AG09309 (cell line): ENCODE measurements around the gene DPYSL3.

Experiments
- DNase-seq: peaks from one replicate; pipeline ENCODE4 v3.0.0-alpha.2; 2010; ENCODE audit warnings: low read depth
- H3K4me3 ChIP-seq: 2 replicates; pipeline ENCODE4 v1.5.1; 2011; ENCODE audit warnings: mild to moderate bottlenecking, low read depth, low read length, moderate library complexity; ENCODE audit not compliant: control insufficient read depth
- CTCF ChIP-seq: IDR thresholded peaks from 2 replicates; pipeline ENCODE4 v1.5.1; 2011; ENCODE audit warnings: mild to moderate bottlenecking, low read depth, low read length, inconsistent platforms; ENCODE audit not compliant: insufficient read depth, control insufficient read depth; ENCODE audit errors: missing control alignments

The DPYSL3 gene

GRCh38 chr5:147359581-147359980 is 150.3 kb downstream of the DPYSL3 start:
- no peak overlapping the region for H3K4me3 ChIP-seq
- no peak for DNase-seq
- TF ChIP-seq CTCF, result no peak

- DNase-seq, result no peak
- no peak overlapping the region for H3K4me3 ChIP-seq
- no peak for TF ChIP-seq CTCF
Observed at GRCh38 chr5:147359101-147359500, 150.8 kb downstream of the DPYSL3 start.

GRCh38 chr5:147349241-147349640 is 160.6 kb downstream of the DPYSL3 start:
- no peak for TF ChIP-seq CTCF
- H3K4me3 ChIP-seq, result no peak overlapping the region
- DNase-seq, result no peak

- no peak for DNase-seq
- H3K4me3 ChIP-seq, result no peak overlapping the region
- no peak for TF ChIP-seq CTCF
Observed at GRCh38 chr5:147348451-147348850, 161.4 kb downstream of the DPYSL3 start.

GRCh38 chr5:147348046-147348445 is 161.8 kb downstream of the DPYSL3 start:
- DNase-seq, result no peak
- no peak overlapping the region for H3K4me3 ChIP-seq
- TF ChIP-seq CTCF, result no peak

- DNase-seq, result no peak
- no peak overlapping the region for H3K4me3 ChIP-seq
- TF ChIP-seq CTCF, result peak; percentile 3
Observed at GRCh38 chr5:147346006-147346561, 163.8 kb downstream of the DPYSL3 start.

GRCh38 chr5:147344861-147345260 is 165.0 kb downstream of the DPYSL3 start:
- no peak for TF ChIP-seq CTCF
- H3K4me3 ChIP-seq, result no peak overlapping the region
- no peak for DNase-seq
